Measurements from ENCODE around the gene MCM5. TPM values are rescaled to one million over a fixed set of nuclear protein-coding genes. Genes with fewer than 3 reads are reported as not detected.

The MCM5 gene
- total RNA-seq, 1 experiment from 2014 or later: 107 TPM

- intact Hi-C loops (cut with micrococcal nuclease; ENCODE audit: unreplicated experiment): no loop called here
These were observed 23.0 kb downstream of the MCM5 start for GRCh38 chr22:35422936-35423335.

GRCh38 chr22:35424081-35424480 lies 24.1 kb downstream of the MCM5 start:
- TF ChIP-seq CTCF (IDR thresholded peaks at IDR 0.05; ENCODE audit: insufficient read depth in 1 of 2, low read depth in 1 of 2, low read length in 1 of 2, severe bottlenecking in 1 of 2, unreplicated experiment in 1 of 2): no peak
- Mint-ChIP-seq H3K27ac (ENCODE audit: unreplicated experiment) (no peak overlapping the region), H3K27me3 (ENCODE audit: insufficient read depth, unreplicated experiment) (no peaks in the 10 kb centered on the region), H3K9me3 (ENCODE audit: unreplicated experiment) (no peaks in the 10 kb centered on the region), H3K4me1 (ENCODE audit: low read depth, unreplicated experiment) (no peaks in the 10 kb centered on the region), H3K36me3 (ENCODE audit: insufficient read depth, unreplicated experiment) (peaks cover 36% of the 10 kb centered on the region), H3K4me3 (ENCODE audit: unreplicated experiment) (no peak overlapping the region)
- intact Hi-C loops (cut with micrococcal nuclease; ENCODE audit: unreplicated experiment): no loop called here
- Histone ChIP-seq H3K27me3 (replicated peaks; ENCODE audit: control insufficient read depth, insufficient read depth, low read length) (no peaks in the 10 kb centered on the region), H3K4me3 (ENCODE audit: low read depth, low read length) (no peak overlapping the region), H3K4me1 (no peaks in the 10 kb centered on the region), H3K36me3 (ENCODE audit: control insufficient read depth, insufficient read depth, low read length) (peaks cover 3% of the 10 kb centered on the region), H3K9me3 (no peaks in the 10 kb centered on the region)
- ChIA-PET CTCF (interaction anchor here (0.5 kb wide), 1 partner anchor 18 kb away, joined by 6 read pairs; no protein-coding TSS in a partner anchor), POLR2A (interaction anchor here (1.0 kb wide), 1 partner anchor 24 kb away, joined by 4 read pairs; no protein-coding TSS in a partner anchor)
- no peak for DNase-seq
- BruUV-seq (replicated peaks): no TSS peak

More at GRCh38 chr22:35422936-35423335, 23.0 kb downstream of the MCM5 start:
- Histone ChIP-seq H3K36me3 (ENCODE audit: control insufficient read depth, insufficient read depth, low read length) (peaks cover 3% of the 10 kb centered on the region), H3K4me3 (ENCODE audit: low read depth, low read length) (no peak overlapping the region), H3K27me3 (replicated peaks; ENCODE audit: control insufficient read depth, insufficient read depth, low read length) (no peaks in the 10 kb centered on the region), H3K9me3 (no peaks in the 10 kb centered on the region), H3K4me1 (no peaks in the 10 kb centered on the region)
- no peak for DNase-seq
- TF ChIP-seq CTCF (IDR thresholded peaks at IDR 0.05; ENCODE audit: insufficient read depth in 1 of 2, low read depth in 1 of 2, low read length in 1 of 2, severe bottlenecking in 1 of 2, unreplicated experiment in 1 of 2): no peak
- no peak overlapping the region for H3K27ac Mint-ChIP-seq (ENCODE audit: unreplicated experiment)
- H3K27me3 Mint-ChIP-seq (ENCODE audit: insufficient read depth, unreplicated experiment): no peaks in the 10 kb centered on the region
- CTCF ChIA-PET: no interaction called here
- no peak overlapping the region for H3K4me3 Mint-ChIP-seq (ENCODE audit: unreplicated experiment)
- POLR2A ChIA-PET: interaction anchor here (1.0 kb wide), 1 partner anchor 22 kb away, joined by 4 read pairs; no protein-coding TSS in a partner anchor
- no peaks in the 10 kb centered on the region for H3K9me3 Mint-ChIP-seq (ENCODE audit: unreplicated experiment)
- peaks cover 37% of the 10 kb centered on the region for H3K36me3 Mint-ChIP-seq (ENCODE audit: insufficient read depth, unreplicated experiment)
- no peaks in the 10 kb centered on the region for H3K4me1 Mint-ChIP-seq (ENCODE audit: low read depth, unreplicated experiment)
- no TSS peak for BruUV-seq (replicated peaks)

- POLR2A ChIA-PET: no interaction called here
- no peak overlapping the region for H3K4me3 Mint-ChIP-seq (ENCODE audit: unreplicated experiment)
- H3K36me3 Mint-ChIP-seq (ENCODE audit: insufficient read depth, unreplicated experiment): peaks cover 36% of the 10 kb centered on the region
- no peak for TF ChIP-seq CTCF (IDR thresholded peaks at IDR 0.05; ENCODE audit: insufficient read depth in 1 of 2, low read depth in 1 of 2, low read length in 1 of 2, severe bottlenecking in 1 of 2, unreplicated experiment in 1 of 2)
- no peaks in the 10 kb centered on the region for H3K27me3 Mint-ChIP-seq (ENCODE audit: insufficient read depth, unreplicated experiment)
- intact Hi-C loops (cut with micrococcal nuclease; ENCODE audit: unreplicated experiment): no loop called here
- H3K9me3 Mint-ChIP-seq (ENCODE audit: unreplicated experiment): no peaks in the 10 kb centered on the region
- Histone ChIP-seq H3K27me3 (replicated peaks; ENCODE audit: control insufficient read depth, insufficient read depth, low read length) (no peaks in the 10 kb centered on the region), H3K4me3 (ENCODE audit: low read depth, low read length) (no peak overlapping the region), H3K9me3 (no peaks in the 10 kb centered on the region), H3K36me3 (ENCODE audit: control insufficient read depth, insufficient read depth, low read length) (peaks cover 3% of the 10 kb centered on the region), H3K4me1 (no peaks in the 10 kb centered on the region)
- CTCF ChIA-PET: no interaction called here
- no peak for DNase-seq
- H3K27ac Mint-ChIP-seq (ENCODE audit: unreplicated experiment): no peak overlapping the region
- BruUV-seq (replicated peaks): no TSS peak
- H3K4me1 Mint-ChIP-seq (ENCODE audit: low read depth, unreplicated experiment): no peaks in the 10 kb centered on the region
These were observed 24.8 kb downstream of the MCM5 start for GRCh38 chr22:35424761-35425160.
